H1 (cell line): ENCODE data around the gene SPRR2B. TPM values are rescaled to one million over a fixed set of nuclear protein-coding genes. Genes with fewer than 3 reads are reported as not detected.

Source experiments
- CBX8 ChIP-seq: fragments of 300-800, 300-1000 bp; sonication (generic); IDR thresholded peaks from 2 replicates; pipeline ENCODE4 v1.7.1; 2016; ENCODE audit warnings: low read depth, low read length, borderline replicate concordance
- CEBPB ChIP-seq: IDR thresholded peaks from 2 replicates; pipeline ENCODE4 v1.6.1; 2012; ENCODE audit warnings: low read depth, low read length
- CREB1 ChIP-seq: IDR thresholded peaks from 2 replicates; pipeline ENCODE4 v1.6.1; 2012; ENCODE audit warnings: inconsistent platforms
- HDAC6 ChIP-seq: IDR thresholded peaks from one replicate; pipeline ENCODE4 v1.7.1; 2012; ENCODE audit warnings: low read depth, mild to moderate bottlenecking, inconsistent platforms, low read length, moderate library complexity
- ZNF274 ChIP-seq: IDR thresholded peaks from 2 replicates; pipeline ENCODE4 v1.7.0; 2012; ENCODE audit warnings: low read length, borderline replicate concordance; ENCODE audit errors: extremely low read depth
- polyA plus RNA-seq, 7 experiments: library from polyadenylated mRNA; depleted of rRNA in 3 of 7; stranded (reverse) in 5 of 7; unstranded in 2 of 7; fragments of >200 nt in 5 of 7; fragments of 200-250 nt in 2 of 7; gene quantifications; 1 replicate in 5 of 7; 2 replicates in 1 of 7; 4 replicates in 1 of 7; pipeline versions ENCODE4 v1.2.1 to v1.2.3, GENCODE V29; 2011 to 2013; ENCODE audit warnings: missing spikeins in 2 of 7, mixed read lengths in 2 of 7
- total RNA-seq: library from RNA; stranded (reverse); fragmentation: NEBNext Ultra II Directional; extraction: Animal tissue kit (Norgen Biotek cat#: 25700); gene quantifications from 2 replicates; pipeline ENCODE4 v1.2.1, GENCODE V29; 2021
- TF ChIP-seq, protein P1 (sequence below): fragments of 300-600 bp; sonication (generic); IDR thresholded peaks from 2 replicates; pipeline ENCODE4 v1.7.1; 2012; ENCODE audit warnings: low read length, moderate library complexity, mild to moderate bottlenecking, inconsistent platforms; ENCODE audit not compliant: insufficient replicate concordance

The SPRR2B gene
- total and polyA plus RNA-seq, 2 of the 8 experiments (the other 6 are each of a cell fraction or from before 2014, with no cell fraction given): not detected

- TF ChIP-seq, protein P1, sequence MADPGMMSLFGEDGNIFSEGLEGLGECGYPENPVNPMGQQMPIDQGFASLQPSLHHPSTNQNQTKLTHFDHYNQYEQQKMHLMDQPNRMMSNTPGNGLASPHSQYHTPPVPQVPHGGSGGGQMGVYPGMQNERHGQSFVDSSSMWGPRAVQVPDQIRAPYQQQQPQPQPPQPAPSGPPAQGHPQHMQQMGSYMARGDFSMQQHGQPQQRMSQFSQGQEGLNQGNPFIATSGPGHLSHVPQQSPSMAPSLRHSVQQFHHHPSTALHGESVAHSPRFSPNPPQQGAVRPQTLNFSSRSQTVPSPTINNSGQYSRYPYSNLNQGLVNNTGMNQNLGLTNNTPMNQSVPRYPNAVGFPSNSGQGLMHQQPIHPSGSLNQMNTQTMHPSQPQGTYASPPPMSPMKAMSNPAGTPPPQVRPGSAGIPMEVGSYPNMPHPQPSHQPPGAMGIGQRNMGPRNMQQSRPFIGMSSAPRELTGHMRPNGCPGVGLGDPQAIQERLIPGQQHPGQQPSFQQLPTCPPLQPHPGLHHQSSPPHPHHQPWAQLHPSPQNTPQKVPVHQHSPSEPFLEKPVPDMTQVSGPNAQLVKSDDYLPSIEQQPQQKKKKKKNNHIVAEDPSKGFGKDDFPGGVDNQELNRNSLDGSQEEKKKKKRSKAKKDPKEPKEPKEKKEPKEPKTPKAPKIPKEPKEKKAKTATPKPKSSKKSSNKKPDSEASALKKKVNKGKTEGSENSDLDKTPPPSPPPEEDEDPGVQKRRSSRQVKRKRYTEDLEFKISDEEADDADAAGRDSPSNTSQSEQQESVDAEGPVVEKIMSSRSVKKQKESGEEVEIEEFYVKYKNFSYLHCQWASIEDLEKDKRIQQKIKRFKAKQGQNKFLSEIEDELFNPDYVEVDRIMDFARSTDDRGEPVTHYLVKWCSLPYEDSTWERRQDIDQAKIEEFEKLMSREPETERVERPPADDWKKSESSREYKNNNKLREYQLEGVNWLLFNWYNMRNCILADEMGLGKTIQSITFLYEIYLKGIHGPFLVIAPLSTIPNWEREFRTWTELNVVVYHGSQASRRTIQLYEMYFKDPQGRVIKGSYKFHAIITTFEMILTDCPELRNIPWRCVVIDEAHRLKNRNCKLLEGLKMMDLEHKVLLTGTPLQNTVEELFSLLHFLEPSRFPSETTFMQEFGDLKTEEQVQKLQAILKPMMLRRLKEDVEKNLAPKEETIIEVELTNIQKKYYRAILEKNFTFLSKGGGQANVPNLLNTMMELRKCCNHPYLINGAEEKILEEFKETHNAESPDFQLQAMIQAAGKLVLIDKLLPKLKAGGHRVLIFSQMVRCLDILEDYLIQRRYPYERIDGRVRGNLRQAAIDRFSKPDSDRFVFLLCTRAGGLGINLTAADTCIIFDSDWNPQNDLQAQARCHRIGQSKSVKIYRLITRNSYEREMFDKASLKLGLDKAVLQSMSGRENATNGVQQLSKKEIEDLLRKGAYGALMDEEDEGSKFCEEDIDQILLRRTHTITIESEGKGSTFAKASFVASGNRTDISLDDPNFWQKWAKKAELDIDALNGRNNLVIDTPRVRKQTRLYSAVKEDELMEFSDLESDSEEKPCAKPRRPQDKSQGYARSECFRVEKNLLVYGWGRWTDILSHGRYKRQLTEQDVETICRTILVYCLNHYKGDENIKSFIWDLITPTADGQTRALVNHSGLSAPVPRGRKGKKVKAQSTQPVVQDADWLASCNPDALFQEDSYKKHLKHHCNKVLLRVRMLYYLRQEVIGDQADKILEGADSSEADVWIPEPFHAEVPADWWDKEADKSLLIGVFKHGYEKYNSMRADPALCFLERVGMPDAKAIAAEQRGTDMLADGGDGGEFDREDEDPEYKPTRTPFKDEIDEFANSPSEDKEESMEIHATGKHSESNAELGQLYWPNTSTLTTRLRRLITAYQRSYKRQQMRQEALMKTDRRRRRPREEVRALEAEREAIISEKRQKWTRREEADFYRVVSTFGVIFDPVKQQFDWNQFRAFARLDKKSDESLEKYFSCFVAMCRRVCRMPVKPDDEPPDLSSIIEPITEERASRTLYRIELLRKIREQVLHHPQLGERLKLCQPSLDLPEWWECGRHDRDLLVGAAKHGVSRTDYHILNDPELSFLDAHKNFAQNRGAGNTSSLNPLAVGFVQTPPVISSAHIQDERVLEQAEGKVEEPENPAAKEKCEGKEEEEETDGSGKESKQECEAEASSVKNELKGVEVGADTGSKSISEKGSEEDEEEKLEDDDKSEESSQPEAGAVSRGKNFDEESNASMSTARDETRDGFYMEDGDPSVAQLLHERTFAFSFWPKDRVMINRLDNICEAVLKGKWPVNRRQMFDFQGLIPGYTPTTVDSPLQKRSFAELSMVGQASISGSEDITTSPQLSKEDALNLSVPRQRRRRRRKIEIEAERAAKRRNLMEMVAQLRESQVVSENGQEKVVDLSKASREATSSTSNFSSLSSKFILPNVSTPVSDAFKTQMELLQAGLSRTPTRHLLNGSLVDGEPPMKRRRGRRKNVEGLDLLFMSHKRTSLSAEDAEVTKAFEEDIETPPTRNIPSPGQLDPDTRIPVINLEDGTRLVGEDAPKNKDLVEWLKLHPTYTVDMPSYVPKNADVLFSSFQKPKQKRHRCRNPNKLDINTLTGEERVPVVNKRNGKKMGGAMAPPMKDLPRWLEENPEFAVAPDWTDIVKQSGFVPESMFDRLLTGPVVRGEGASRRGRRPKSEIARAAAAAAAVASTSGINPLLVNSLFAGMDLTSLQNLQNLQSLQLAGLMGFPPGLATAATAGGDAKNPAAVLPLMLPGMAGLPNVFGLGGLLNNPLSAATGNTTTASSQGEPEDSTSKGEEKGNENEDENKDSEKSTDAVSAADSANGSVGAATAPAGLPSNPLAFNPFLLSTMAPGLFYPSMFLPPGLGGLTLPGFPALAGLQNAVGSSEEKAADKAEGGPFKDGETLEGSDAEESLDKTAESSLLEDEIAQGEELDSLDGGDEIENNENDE: no peak
- TF ChIP-seq CEBPB: 0 out of 2 replicates have a peak, but pooled peaks have one; percentile 43
- TF ChIP-seq CBX8: no peak
- TF ChIP-seq HDAC6: no peak
- no peak for TF ChIP-seq ZNF274
- no peak for TF ChIP-seq CREB1
Measured at GRCh38 chr1:153032677-153033308, 38.6 kb downstream of the SPRR2B start (continued).
